IMR-90 (cell line): ENCODE measurements around the gene HTR3E. TPM values are rescaled to one million over a fixed set of nuclear protein-coding genes. Genes with fewer than 3 reads are reported as not detected.

ENCODE experiments used
- ATAC-seq: fragments of 200-7000 bp; cut with Tn5 transposase; 2 replicates; pipeline ENCODE4 v1.9.1; 2020; ENCODE audit warnings: low read depth, mild to moderate bottlenecking, moderate library complexity
- BruUV-seq: library from RNA; stranded (reverse); fragments of 400-500 nt; replicated peaks from 2 replicates; lab custom pipeline; 2021; lab: Mats Ljungman, UMichigan
- CTCF ChIA-PET: fragments of 300-600 bp; formaldehyde crosslinking; extraction: SDS; loops from one replicate; lab custom pipeline; 2021; ENCODE audit warnings: antibody characterized with exemption; lab: Yijun Ruan, JAX
- POLR2A ChIA-PET: fragments of 300-600 bp; sonication (Branson Sonifier 250); formaldehyde crosslinking; loops from one replicate; lab custom pipeline; 2022; ENCODE audit warnings: antibody characterized with exemption; ENCODE audit not compliant: unreplicated experiment; lab: Charles Lee
- DNase-seq: peaks from one replicate; pipeline ENCODE4 v3.0.0; 2013
- H2AFZ ChIP-seq: replicated peaks from 2 replicates; pipeline ENCODE3; 2013; ENCODE audit warnings: low read length, mild to moderate bottlenecking; ENCODE audit not compliant: poor library complexity
- H2AK5ac ChIP-seq: 2 replicates; pipeline ENCODE4 v1.6.1; 2013; ENCODE audit warnings: low read depth, low read length, inconsistent platforms
- H2AK9ac ChIP-seq: replicated peaks from 2 replicates; pipeline ENCODE3; 2013; ENCODE audit warnings: mild to moderate bottlenecking, low read depth, low read length, moderate library complexity; ENCODE audit not compliant: poor library complexity
- H2BK120ac ChIP-seq: 2 replicates; pipeline ENCODE4 v1.6.1; 2013; ENCODE audit warnings: low read depth, low read length, inconsistent platforms
- H2BK15ac ChIP-seq: 3 replicates; pipeline ENCODE4 v1.6.1; 2013; ENCODE audit warnings: low read depth, low read length, inconsistent platforms
- H2BK20ac ChIP-seq: 2 replicates; pipeline ENCODE4 v1.6.1; 2013; ENCODE audit warnings: low read depth, mild to moderate bottlenecking, inconsistent platforms, low read length, moderate library complexity
- H2BK5ac ChIP-seq: 2 replicates; pipeline ENCODE4 v1.6.1; 2013; ENCODE audit warnings: mild to moderate bottlenecking, low read depth, low read length, inconsistent platforms; ENCODE audit not compliant: poor library complexity, severe bottlenecking
- H3K14ac ChIP-seq: replicated peaks from 2 replicates; pipeline ENCODE4 v1.6.1; 2013; ENCODE audit warnings: low read depth, low read length, inconsistent platforms
- H3K18ac ChIP-seq: 2 replicates; pipeline ENCODE4 v1.6.1; 2013; ENCODE audit warnings: low read depth, low read length, control low read depth
- H3K23ac ChIP-seq: 2 replicates; pipeline ENCODE4 v1.6.1; 2013; ENCODE audit warnings: low read depth, low read length, inconsistent platforms
- H3K27ac ChIP-seq: 2 replicates; pipeline ENCODE4 v1.5.1; 2013; ENCODE audit warnings: mild to moderate bottlenecking, control low read depth, low read length; ENCODE audit not compliant: insufficient read depth
- H3K27me3 ChIP-seq: 2 replicates; pipeline ENCODE4 v1.6.1; 2013; ENCODE audit warnings: low read length; ENCODE audit not compliant: control insufficient read depth, insufficient read depth
- H3K36me3 ChIP-seq: 2 replicates; pipeline ENCODE4 v1.6.1; 2013; ENCODE audit warnings: low read length, mixed read lengths; ENCODE audit not compliant: control insufficient read depth, insufficient read depth
- H3K4ac ChIP-seq: 2 replicates; pipeline ENCODE4 v1.6.1; 2013; ENCODE audit warnings: low read depth, low read length, inconsistent platforms
- H3K4me1 ChIP-seq: 2 replicates; pipeline ENCODE4 v1.6.1; 2013; ENCODE audit warnings: low read length, mixed read lengths; ENCODE audit not compliant: control insufficient read depth, insufficient read depth
- H3K4me2 ChIP-seq: 2 replicates; pipeline ENCODE4 v1.6.1; 2013; ENCODE audit warnings: low read depth, mild to moderate bottlenecking, control low read depth, low read length, moderate library complexity
- H3K4me3 ChIP-seq: 2 replicates; pipeline ENCODE4 v1.5.1; 2013; ENCODE audit warnings: low read depth, mild to moderate bottlenecking, control low read depth, low read length, moderate library complexity; ENCODE audit not compliant: insufficient read depth
- H3K56ac ChIP-seq: 2 replicates; pipeline ENCODE4 v1.6.1; 2013; ENCODE audit warnings: low read length, inconsistent platforms; ENCODE audit not compliant: insufficient read depth; ENCODE audit errors: extremely low read depth
- H3K79me1 ChIP-seq, 2 experiments: 2 replicates each; pipeline ENCODE4 v1.6.1; 2013; ENCODE audit warnings: low read length in 2 of 2, inconsistent platforms in 1 of 2, low read depth in 1 of 2
- H3K9ac ChIP-seq: 2 replicates; pipeline ENCODE4 v1.6.1; 2013; ENCODE audit warnings: low read depth, low read length, control low read depth
- H3K9me1 ChIP-seq: 2 replicates; pipeline ENCODE4 v1.6.1; 2013; ENCODE audit warnings: low read length, inconsistent platforms; ENCODE audit not compliant: insufficient read depth
- H3K9me3 ChIP-seq: 2 replicates; pipeline ENCODE4 v1.6.1; 2013; ENCODE audit warnings: low read length; ENCODE audit not compliant: control insufficient read depth, insufficient read depth
- H4K20me1 ChIP-seq: 2 replicates; pipeline ENCODE4 v1.6.1; 2013; ENCODE audit warnings: low read length, inconsistent platforms; ENCODE audit not compliant: insufficient read depth
- H4K5ac ChIP-seq: 2 replicates; pipeline ENCODE4 v1.6.1; 2013; ENCODE audit warnings: mild to moderate bottlenecking, low read depth, low read length, control low read depth
- H4K8ac ChIP-seq, 2 experiments: 2 replicates each; pipeline ENCODE4 v1.6.1; 2013; ENCODE audit warnings: low read depth in 2 of 2, low read length in 2 of 2, control low read depth in 1 of 2, inconsistent platforms in 1 of 2
- H4K91ac ChIP-seq: 2 replicates; pipeline ENCODE4 v1.6.1; 2013; ENCODE audit warnings: low read depth, low read length, inconsistent platforms; ENCODE audit not compliant: insufficient read depth
- MAFK ChIP-seq: IDR thresholded peaks from 2 replicates; pipeline ENCODE4 v1.6.1; 2012; ENCODE audit warnings: low read depth, low read length, improper control_type of control experiment
- NFE2L2 ChIP-seq: fragments of 150-350 bp; IDR thresholded peaks from 2 replicates; pipeline ENCODE4 v1.6.1; 2016; ENCODE audit warnings: low read depth, mild to moderate bottlenecking, low read length
- POLR2A ChIP-seq: IDR thresholded peaks from 2 replicates; pipeline ENCODE4 v1.6.1; 2012; ENCODE audit warnings: mild to moderate bottlenecking, low read depth, low read length
- RFX5 ChIP-seq: IDR thresholded peaks from 2 replicates; pipeline ENCODE4 v1.8.0; 2012; ENCODE audit warnings: low read depth, mild to moderate bottlenecking, low read length, moderate library complexity
- WGBS, 2 experiments: methylation state at CpG; one replicate each; pipeline versions ENCODE4 v1.1.5 to v1.1.7; 2013; ENCODE audit warnings: missing lambda C conversion rate in 2 of 2; ENCODE audit not compliant: insufficient read length in 1 of 2; ENCODE audit errors: extremely low coverage in 2 of 2; 5-methylcytosine and 5-hydroxymethylcytosine counted together
- dilution Hi-C: fragments of 300-500 bp; cut with HindIII; formaldehyde crosslinking; loops from one replicate; pipeline ENCODE4 v1.14.3; 2018; ENCODE audit warnings: low sequenced_read_pairs; ENCODE audit not compliant: unreplicated experiment
- in situ Hi-C: fragments of 300-500 bp; cut with MboI; formaldehyde crosslinking; loops from 3 replicates; pipeline ENCODE4 v1.14.3; 2019; ENCODE audit warnings: low sequenced_read_pairs, inconsistent platforms, mixed read lengths
- intact Hi-C: fragments of 100-400 bp; cut with micrococcal nuclease; formaldehyde crosslinking; loops from 2 replicates; pipeline ENCODE4 v1.10.0; 2022
- polyA plus RNA-seq, 3 experiments: library from polyadenylated mRNA; depleted of rRNA; stranded (reverse); fragments of >200 nt; gene quantifications; 2 replicates each; pipeline ENCODE4 v1.2.3, GENCODE V29; 2012; ENCODE audit warnings: low replicate concordance in 1 of 3
- total RNA-seq: library from RNA; depleted of rRNA; stranded (reverse); fragments of >200 nt; gene quantifications from 2 replicates; pipeline ENCODE4 v1.2.3, GENCODE V29; 2012

HTR3E gene
- total and polyA plus RNA-seq, 2 of the 4 experiments (the other 2 are of a cell fraction): not detected

GRCh38 chr3:184099806-184100686, 3.2 kb downstream of the HTR3E start:
- ChIA-PET POLR2A (interaction anchor here (0.5 kb wide), 1 partner anchor 86 kb away, joined by 3 read pairs; no protein-coding TSS in a partner anchor), CTCF (no interaction called here)
- no peak overlapping the region for H4K5ac ChIP-seq

More at GRCh38 chr3:184099806-184100686, 3.2 kb downstream of the HTR3E start:
- in situ Hi-C loops: no loop called here
- Histone ChIP-seq H3K4me1 (peaks cover 1% of the 10 kb centered on the region; the same call in 1 of the 2 replicates), H2AK5ac (no peak overlapping the region), H3K23ac (no peak overlapping the region), H3K4ac (no peak overlapping the region), H3K27ac (no peak overlapping the region), H3K4me3 (no peak overlapping the region), H2AK9ac (no peak overlapping the region), H3K18ac (no peak overlapping the region), H3K56ac (no peak overlapping the region), H2BK20ac (no peak overlapping the region), H3K9me3 (0 out of 2 replicates have a peak, but pooled peaks cover 3% of the 10 kb centered on the region), H2BK5ac (no peak overlapping the region), H3K9ac (no peak overlapping the region), H4K91ac (no peak overlapping the region), H3K27me3 (peaks cover 8% of the 10 kb centered on the region), H3K36me3 (no peaks in the 10 kb centered on the region), H3K9me1 (no peaks in the 10 kb centered on the region), H4K8ac (no peak overlapping the region), H2BK120ac (no peak overlapping the region), H4K20me1 (no peaks in the 10 kb centered on the region), H3K79me1 (no peaks in the 10 kb centered on the region), H2BK15ac (no peak overlapping the region), H3K14ac (no peak overlapping the region), H2AFZ (no peak overlapping the region), H3K4me2 (no peak overlapping the region)
- no peak for DNase-seq
- dilution Hi-C loops: no loop called here
- BruUV-seq: no TSS peak
- 59% methylated on average over 9 of the region's 24 CpGs; no CpG with 5 or more reads in 1 of the 2 experiments for WGBS, 2 experiments
- intact Hi-C loops: no loop called here
- TF ChIP-seq MAFK: no peak
- TF ChIP-seq POLR2A: no peak
- TF ChIP-seq RFX5: no peak
- no peak for TF ChIP-seq NFE2L2
- no peak for ATAC-seq
